ENCODE measurements around the gene PLEKHA5. TPM values are rescaled to one million over a fixed set of nuclear protein-coding genes. Genes with fewer than 3 reads are reported as not detected.

The PLEKHA5 gene
- total and polyA plus RNA-seq, 2 of the 4 experiments (the other 2 are of a cell fraction) = 5.3 to 12.2 TPM

GRCh38 chr12:19190292-19191031 lies 60.9 kb downstream of the PLEKHA5 start:
- dilution Hi-C loops (cut with HindIII; ENCODE audit: low sequenced_read_pairs, unreplicated experiment) = no loop called here
- no CpG with 5 or more reads among the region's 2 CpGs for WGBS, 2 experiments (ENCODE audit: extremely low coverage in 2 of 2, insufficient read length in 1 of 2)
- no peak overlapping the region for H3K56ac ChIP-seq (ENCODE audit: extremely low read depth, insufficient read depth, low read length)
- H3K9me1 ChIP-seq (ENCODE audit: insufficient read depth, low read length) = peaks cover 7% of the 10 kb centered on the region
- H2AK9ac ChIP-seq (replicated peaks; ENCODE audit: low read depth, low read length, poor library complexity) = no peak overlapping the region
- H2BK20ac ChIP-seq (ENCODE audit: low read depth, low read length) = no peak overlapping the region
- no peak for TF ChIP-seq FOS (IDR thresholded peaks at IDR 0.05; ENCODE audit: low read depth, low read length)
- TF ChIP-seq, protein P1, sequence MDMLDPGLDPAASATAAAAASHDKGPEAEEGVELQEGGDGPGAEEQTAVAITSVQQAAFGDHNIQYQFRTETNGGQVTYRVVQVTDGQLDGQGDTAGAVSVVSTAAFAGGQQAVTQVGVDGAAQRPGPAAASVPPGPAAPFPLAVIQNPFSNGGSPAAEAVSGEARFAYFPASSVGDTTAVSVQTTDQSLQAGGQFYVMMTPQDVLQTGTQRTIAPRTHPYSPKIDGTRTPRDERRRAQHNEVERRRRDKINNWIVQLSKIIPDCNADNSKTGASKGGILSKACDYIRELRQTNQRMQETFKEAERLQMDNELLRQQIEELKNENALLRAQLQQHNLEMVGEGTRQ (IDR thresholded peaks at IDR 0.05; ENCODE audit: low read depth, low read length) = no peak
- no peak for TF ChIP-seq CHD1 (IDR thresholded peaks at IDR 0.05; ENCODE audit: low read depth, low read length)
- TF ChIP-seq, protein P2, sequence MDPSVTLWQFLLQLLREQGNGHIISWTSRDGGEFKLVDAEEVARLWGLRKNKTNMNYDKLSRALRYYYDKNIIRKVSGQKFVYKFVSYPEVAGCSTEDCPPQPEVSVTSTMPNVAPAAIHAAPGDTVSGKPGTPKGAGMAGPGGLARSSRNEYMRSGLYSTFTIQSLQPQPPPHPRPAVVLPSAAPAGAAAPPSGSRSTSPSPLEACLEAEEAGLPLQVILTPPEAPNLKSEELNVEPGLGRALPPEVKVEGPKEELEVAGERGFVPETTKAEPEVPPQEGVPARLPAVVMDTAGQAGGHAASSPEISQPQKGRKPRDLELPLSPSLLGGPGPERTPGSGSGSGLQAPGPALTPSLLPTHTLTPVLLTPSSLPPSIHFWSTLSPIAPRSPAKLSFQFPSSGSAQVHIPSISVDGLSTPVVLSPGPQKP (IDR thresholded peaks at IDR 0.05; ENCODE audit: borderline replicate concordance, low read depth, low read length) = no peak
- no peak for TF ChIP-seq MXI1 (IDR thresholded peaks at IDR 0.05; ENCODE audit: borderline replicate concordance, low read depth, low read length)
- no peak for TF ChIP-seq BHLHE40 (IDR thresholded peaks at IDR 0.05; ENCODE audit: low read depth, low read length)
- no peak for TF ChIP-seq MAFK (IDR thresholded peaks at IDR 0.05; ENCODE audit: low read depth, low read length)
- no peak for TF ChIP-seq SMC3 (IDR thresholded peaks at IDR 0.05; ENCODE audit: low read depth, low read length)
- TF ChIP-seq RFX5 (IDR thresholded peaks at IDR 0.05; ENCODE audit: low read depth, low read length) = no peak
- TF ChIP-seq NFE2L2 (IDR thresholded peaks at IDR 0.05; ENCODE audit: low read depth, low read length) = no peak
- TF ChIP-seq RCOR1 (IDR thresholded peaks at IDR 0.05; ENCODE audit: insufficient replicate concordance, low read length) = no peak
- TF ChIP-seq POLR2A (IDR thresholded peaks at IDR 0.05; ENCODE audit: low read depth, low read length) = no peak
- in situ Hi-C loops (cut with MboI; ENCODE audit: low sequenced_read_pairs) = no loop called here
- H3K36me3 ChIP-seq (ENCODE audit: control insufficient read depth, insufficient read depth, low read length) = no peaks in the 10 kb centered on the region
- H2BK15ac ChIP-seq (ENCODE audit: low read depth, low read length) = no peak overlapping the region
- ChIA-PET POLR2A (ENCODE audit: unreplicated experiment) (interaction anchor here (1.0 kb wide), 1 partner anchor 133 kb away, joined by 3 read pairs; no protein-coding TSS in a partner anchor), CTCF (interaction anchor here (0.6 to 1.6 kb wide), 2 partner anchors 7 to 326 kb away, joined by 3 read pairs; no protein-coding TSS in a partner anchor)
- peak overlapping the region; percentile 28; the same call in 1 of the 2 replicates for H3K4me2 ChIP-seq (ENCODE audit: low read depth, low read length)
- peak; percentile 59 for DNase-seq
- H3K9me3 ChIP-seq (ENCODE audit: control insufficient read depth, insufficient read depth, low read length) = no peaks in the 10 kb centered on the region
- H3K14ac ChIP-seq (replicated peaks; ENCODE audit: low read depth, low read length) = no peak overlapping the region; the same call in 1 of the 2 replicates
- peaks cover 10% of the 10 kb centered on the region for H3K4me1 ChIP-seq (ENCODE audit: control insufficient read depth, insufficient read depth, low read length)
- H3K27ac ChIP-seq (ENCODE audit: insufficient read depth, low read length) = no peak overlapping the region
- 0 out of 2 replicates have a peak overlapping the region, but pooled peaks have one; percentile 32 for H4K91ac ChIP-seq (ENCODE audit: insufficient read depth, low read depth, low read length)
- no peaks in the 10 kb centered on the region for H3K27me3 ChIP-seq (ENCODE audit: control insufficient read depth, insufficient read depth, low read length)
- peaks cover 12 to 43% of the 10 kb centered on the region in 2 experiments for H3K79me1 ChIP-seq (ENCODE audit: low read depth in 1 of 2, low read length in 2 of 2)
- peak overlapping the region; percentile 44 for H2BK5ac ChIP-seq (ENCODE audit: low read depth, low read length, poor library complexity, severe bottlenecking)
- H3K4ac ChIP-seq (ENCODE audit: low read depth, low read length) = no peak overlapping the region
- peaks cover 11% of the 10 kb centered on the region; the same call in 1 of the 2 replicates for H4K20me1 ChIP-seq (ENCODE audit: insufficient read depth, low read length)
- H2AFZ ChIP-seq (replicated peaks; ENCODE audit: low read length, poor library complexity) = no peak overlapping the region
- no peak overlapping the region for H3K9ac ChIP-seq (ENCODE audit: low read depth, low read length)
- no peak overlapping the region for H3K4me3 ChIP-seq (ENCODE audit: insufficient read depth, low read depth, low read length)
- no peak overlapping the region for H4K8ac ChIP-seq (ENCODE audit: low read depth in 2 of 2, low read length in 2 of 2)
- no peak overlapping the region for H2AK5ac ChIP-seq (ENCODE audit: low read depth, low read length)
- intact Hi-C loops (cut with micrococcal nuclease) = no loop called here
- no peak overlapping the region for H2BK120ac ChIP-seq (ENCODE audit: low read depth, low read length)
- peak; percentile 32 for ATAC-seq (ENCODE audit: low read depth)
- H3K23ac ChIP-seq (ENCODE audit: low read depth, low read length) = no peak overlapping the region
- H4K5ac ChIP-seq (ENCODE audit: low read depth, low read length) = no peak overlapping the region
- no peak overlapping the region for H3K18ac ChIP-seq (ENCODE audit: low read depth, low read length)
- no TSS peak for BruUV-seq (replicated peaks)

Measured in IMR-90 (cell line).